ENCODE data around the gene GYS2. TPM values are rescaled to one million over a fixed set of nuclear protein-coding genes. Genes with fewer than 3 reads are reported as not detected.
"Not testable (repeated sequence)": the region's sequence is repeated elsewhere in the genome, so short reads cannot be mapped to it uniquely, and the experiment has no call there.

GYS2 gene
- total RNA-seq: 0.16 TPM

DNA sequence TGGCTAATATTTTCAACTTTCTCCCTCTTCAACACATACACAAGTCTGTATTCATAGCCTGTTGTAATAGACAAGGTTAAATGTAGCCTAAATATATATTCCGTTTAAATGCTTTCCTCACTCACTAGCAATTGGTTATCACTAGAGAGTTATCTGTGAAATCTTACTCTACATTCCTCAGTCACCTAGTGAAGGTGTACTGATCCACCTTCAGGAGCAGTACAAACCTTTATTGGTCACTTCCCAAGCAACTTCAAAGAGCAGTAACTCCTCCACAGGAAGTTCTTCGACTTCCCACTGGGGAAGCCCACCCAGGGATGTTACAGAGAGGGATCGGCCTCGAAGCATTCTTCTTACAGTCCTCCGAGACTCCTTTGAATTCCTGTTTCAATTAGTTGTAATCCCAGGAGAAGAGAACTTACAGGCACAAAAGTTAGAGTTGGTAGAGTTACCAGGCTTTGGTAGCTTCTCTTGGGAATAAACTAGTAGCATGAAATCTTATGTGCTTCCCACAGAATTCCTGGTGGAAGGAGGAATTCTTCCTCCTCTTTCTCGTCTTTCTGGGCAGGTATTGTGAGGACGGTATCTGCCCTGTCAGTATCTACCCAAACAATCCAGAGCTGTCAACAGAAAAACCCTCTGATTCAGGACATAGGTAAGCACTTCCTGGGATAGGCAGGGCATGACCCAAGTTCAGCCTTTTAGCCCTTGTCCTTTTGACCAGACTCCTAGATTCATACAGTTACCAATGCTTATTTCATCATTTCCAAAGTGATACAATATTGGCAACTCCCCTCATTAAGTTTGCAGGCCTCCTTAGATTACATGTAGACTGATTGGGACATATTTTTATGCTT is at the start of gene GYS2:
Gene GYS2 (minus strand): TSS at position 603 of the 857 bp plus-strand sequence. CDS start 255 bp downstream, at position 348.
- no peak for DNase-seq (ENCODE audit: low spot score)

DNA sequence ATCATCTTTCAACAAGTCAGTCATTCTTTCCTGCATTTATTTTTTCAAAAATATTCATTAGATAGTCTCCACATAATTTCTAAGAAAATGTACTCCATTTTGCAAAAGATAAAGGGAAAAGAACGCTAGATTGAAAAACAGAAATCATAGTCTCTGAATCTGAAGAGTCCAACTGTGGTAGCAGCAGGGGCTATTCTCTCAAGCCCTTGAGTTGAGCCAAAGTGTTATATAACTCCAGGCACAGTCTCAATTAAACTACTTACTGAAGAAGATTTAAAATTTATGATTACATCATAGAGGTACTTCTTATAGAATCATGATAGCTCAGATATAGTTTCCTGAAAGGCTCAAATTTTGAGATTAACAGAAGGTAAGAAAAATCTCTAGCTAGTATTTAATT is 47.2 kb upstream of the GYS2 start:
- DNase-seq (ENCODE audit: low spot score): no peak

DNA sequence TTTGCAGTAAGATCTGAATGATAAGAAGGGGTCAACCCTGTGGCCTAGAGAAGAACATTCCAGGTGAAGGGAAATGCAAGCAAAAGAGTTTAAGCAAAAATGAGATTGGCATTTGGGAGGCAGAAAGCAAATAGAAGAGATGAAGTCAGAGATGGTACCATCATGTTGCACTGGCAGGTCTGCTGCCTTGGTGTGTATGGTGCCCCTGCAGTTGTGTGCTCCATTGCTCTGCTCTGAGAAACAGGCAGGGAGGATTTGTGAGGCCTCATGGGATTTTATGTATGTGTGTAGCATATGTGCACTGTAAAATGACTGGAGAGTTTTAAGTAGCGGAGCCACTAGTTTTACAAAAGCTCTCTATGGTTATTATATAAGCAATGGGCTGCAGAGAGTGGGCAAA is 46.4 kb upstream of the GYS2 start:
- no peak for DNase-seq (ENCODE audit: low spot score)

DNA sequence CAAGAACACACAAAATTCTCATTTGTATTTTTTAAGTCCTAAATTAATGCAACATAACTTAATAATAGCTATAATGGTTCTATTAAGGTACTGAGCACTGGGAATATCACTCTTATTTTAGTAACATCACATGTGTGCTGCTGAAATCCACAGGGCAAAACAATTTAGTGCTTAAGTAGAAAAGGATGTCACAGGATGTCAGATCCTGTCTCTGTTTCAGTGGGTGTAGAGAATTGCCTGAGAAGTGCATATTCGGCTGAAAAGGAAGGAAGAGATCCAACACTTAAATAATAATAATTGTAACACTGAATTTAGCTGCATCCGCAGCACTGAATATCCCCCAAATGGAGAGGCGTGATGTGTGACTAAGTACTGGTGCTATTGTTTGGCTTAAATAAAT is 44.4 kb upstream of the GYS2 start:
- DNase-seq (ENCODE audit: low spot score): no peak

DNA sequence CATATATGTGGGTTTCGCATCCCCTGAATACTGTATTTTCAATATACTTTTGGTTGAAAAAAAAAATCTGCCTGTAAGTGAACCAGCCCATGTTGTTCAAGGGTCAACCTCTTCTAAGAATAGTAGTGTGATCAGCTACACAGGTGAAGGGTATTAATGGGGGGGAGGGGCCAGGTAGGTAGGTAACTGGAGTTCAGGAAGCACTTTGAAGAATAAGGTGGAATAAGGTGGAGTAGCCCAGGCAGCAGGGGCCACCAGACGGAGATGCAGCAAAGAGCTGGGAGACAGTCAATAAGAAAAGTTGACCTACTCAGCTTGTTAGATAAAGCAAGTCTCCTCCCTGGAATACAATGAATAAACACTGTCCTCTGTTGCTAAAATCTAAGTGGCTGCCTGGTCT is 43.7 kb upstream of the GYS2 start:
- no peak for DNase-seq (ENCODE audit: low spot score)

DNA sequence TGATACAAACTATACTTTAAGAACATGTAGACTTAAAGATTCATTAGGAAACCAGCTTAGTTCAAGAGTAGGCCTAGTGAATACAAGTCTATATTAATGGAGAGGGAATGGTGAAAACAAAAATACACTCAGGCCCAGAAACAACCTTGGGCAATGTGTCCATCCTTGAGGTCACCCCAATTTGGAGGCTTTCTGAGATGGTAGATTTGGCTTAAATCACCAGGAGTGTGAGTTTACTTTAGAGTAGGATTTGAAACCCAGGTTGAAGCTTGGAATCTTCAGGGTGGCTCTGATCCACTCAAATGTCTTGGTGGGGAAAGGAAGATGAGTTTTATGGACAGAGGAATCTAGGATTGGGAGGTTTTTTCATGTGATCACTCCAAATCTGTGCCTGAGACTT is 42.5 kb upstream of the GYS2 start:
- DNase-seq (ENCODE audit: low spot score): no peak

DNA sequence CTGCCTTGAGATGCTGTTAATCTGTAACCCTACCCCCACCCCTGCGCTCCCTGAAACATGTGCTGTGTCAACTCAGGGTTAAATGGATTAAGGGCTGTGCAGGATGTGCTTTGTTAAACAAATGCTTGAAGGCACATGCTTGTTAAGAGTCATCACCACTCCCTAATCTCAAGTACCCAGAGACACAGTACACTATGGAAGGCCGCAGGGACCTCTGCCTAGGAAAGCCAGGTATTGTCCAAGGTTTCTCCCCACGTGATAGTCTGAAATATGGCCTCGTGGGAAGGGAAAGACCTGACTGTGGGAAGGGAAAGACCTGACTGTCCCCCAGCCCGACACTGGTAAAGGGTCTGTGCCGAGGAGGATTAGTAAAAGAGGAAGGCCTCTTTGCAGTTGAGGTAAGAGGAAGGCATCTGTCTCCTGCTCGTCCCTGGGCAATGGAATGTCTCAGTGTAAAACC is 40.4 kb upstream of the GYS2 start:
- not testable (repeated sequence) for DNase-seq (ENCODE audit: low spot score)

DNA sequence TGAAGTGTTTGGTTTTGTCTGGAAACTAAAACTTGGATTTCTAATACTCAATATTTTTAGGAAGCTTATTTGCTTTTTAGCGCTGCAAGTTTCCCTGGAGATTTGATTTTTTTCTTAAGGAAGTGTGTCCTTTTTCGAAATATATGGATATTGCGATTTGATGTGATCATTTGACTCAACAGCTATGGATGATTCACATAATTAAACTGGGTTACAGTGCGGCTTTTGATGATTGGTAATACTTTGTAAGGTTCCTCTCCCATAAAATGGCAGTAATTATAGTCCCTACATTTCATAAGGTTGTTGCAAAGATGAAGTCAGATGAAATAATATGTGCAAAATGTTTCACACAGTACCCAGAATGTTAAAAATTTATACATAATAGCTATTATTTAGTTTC is 39.9 kb upstream of the GYS2 start:
- DNase-seq (ENCODE audit: low spot score): no peak

DNA sequence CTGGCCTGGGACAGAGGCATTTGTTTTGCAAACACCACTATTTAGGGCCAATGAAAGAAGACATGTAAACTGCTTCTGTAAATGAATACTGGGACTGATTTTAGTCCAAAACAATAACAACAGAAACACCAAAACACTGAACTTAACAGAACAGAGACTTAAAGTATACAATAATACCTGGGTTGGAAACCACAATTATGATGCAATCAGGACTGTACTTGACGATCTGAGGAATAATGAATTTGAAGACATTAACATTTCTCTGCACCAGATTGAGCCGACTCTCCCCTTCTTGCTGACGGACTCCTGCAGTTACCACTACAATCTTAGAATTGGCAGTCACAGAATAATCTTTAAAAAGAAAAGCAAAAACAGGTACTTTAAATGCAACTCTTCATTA is 39.1 kb upstream of the GYS2 start:
- no peak for DNase-seq (ENCODE audit: low spot score)

DNA sequence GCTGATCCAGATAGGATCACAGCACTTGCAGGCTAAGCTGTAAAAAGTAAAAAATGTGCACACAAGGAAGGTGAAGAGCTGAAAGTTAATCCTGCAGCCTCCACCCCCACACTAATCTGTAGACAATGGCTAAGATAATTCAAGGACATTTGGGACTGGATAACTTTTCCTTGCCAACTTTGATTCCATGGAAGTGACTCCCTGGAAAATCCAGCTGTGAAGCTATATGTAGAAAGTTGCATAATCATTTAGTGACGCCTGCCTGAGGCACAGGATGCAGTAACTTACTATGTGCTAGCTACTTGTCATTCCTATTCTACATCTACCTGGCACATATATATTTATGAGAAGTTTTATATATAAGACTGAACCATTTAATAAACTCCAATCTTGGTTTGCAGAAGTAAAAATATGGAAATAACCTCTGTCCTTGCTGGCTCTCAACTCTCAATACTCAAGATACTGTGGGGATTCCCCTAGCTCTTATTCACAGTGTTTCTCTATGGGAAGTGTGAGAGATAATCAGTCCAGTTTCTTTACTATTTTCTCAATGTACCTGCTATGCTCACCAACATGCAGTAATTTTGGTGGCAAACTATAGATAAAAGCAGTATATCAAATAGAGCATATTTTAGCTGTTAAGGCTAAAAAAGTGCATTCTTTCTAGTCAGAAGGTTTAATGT is 38.2 kb upstream of the GYS2 start:
- DNase-seq (ENCODE audit: low spot score): no peak

DNA sequence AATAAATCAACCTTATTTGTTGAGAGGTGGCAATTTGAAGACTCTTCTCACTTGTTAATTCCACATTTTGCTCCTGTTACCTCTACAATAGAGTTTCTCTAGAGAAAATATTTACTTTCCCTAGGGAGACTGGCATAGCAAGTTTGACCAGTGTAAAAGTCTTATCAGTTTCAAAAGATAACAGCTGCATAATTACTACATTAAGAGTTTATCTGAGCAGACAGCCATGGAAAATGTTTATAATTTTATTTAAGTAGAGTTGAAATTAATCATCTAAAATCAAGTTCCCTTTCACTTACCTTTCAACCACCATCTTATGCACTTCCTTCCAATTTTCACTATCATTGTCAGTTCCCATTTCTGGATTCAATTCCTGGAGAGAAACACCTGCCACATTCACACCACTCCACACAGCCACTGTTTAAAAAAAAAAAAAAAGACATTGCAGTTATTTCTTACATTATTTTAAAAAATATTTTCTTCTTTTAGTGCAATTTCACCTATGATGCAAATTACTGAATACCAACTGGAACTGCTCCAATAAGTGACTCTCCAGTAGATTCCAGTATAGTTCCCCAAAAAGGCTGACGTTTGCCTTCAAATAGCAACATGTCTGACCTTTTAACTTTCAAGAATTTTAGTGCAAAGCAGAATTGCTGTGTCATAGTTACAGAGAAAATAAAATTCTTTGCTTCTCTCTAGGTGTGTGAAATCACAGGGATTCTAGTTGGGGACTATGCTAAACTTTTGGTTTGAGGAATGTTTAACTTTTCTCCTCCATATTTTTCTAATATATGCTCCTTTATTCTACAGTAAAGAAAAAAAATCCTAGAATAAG is 33.6 kb upstream of the GYS2 start:
- DNase-seq (ENCODE audit: low spot score): no peak

DNA sequence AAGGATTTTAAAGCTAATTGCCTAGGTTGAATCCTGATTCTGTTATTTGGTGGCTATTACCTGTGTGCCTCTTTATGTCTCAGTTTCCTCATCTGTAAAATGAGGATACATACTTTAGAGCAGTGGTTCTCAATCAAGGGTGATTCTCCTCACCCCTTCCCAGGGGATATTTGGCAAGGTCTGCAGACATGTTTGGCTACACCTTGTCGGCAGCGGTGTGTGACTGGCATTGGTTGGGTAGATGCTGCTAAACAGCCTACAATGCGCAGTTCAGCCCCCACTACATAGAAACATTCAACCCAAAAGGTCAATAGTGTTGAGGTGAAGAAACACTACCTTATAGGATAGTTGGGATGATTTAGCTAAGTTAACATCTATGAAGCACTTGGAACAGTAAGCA is 29.6 kb upstream of the GYS2 start:
- no peak for DNase-seq (ENCODE audit: low spot score)

DNA sequence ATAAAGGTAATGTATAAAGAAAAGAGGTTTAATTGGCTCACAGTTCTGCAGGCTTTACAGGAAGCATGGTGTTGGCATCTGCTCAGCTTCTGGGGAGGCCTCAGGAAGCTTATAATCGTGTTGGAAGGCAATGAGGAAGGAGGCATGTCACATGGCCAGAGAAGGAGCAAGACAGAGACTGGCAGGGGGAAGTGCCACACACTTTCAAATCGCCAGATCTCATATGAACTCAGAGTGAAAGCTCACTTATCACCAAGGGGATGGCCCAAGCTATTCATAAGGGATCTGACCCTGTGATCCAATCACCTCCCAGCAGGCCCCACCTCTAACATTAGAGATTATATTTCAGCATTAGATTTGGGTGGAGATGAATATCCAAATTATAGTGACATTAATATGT is 26.7 kb upstream of the GYS2 start:
- DNase-seq (ENCODE audit: low spot score): no peak

DNA sequence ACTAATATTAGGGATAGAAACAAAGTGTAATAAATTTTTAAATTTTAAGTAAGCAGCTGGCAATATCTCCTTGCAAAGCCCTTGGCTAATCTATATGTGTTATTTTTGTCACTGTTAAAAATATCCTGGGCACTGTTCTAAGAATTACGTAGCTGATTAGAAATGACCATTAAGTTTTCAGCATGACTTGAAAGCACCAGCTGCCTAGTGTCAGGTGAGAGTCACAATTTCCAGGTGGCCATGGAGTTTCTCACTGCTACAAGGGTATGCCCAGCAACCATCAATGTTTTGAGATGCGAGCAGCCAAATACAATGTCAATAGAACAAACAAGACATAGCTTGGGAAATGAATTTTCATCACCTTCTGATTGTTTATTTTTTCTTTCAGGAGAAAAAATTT is 23.3 kb upstream of the GYS2 start:
- DNase-seq (ENCODE audit: low spot score): no peak

DNA sequence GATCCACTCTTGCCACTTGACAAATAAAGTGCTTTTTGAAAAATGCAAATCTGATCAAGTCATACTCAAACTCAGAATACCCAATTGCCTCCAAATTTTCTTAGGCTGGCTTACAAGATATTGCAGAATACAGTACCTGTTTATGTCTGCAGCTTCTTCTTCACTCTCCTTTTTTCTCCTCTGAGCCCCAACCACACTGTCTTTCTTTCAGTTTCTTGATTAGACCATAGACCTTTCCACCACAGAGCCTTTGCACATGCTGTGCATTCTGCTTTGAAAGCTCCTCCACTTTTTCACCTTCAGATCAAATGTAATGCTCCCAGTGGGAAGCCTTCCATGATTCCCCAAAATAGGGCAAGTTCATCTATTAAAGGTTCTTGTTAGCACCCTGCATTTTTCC is 13.9 kb upstream of the GYS2 start:
- no peak for DNase-seq (ENCODE audit: low spot score)

DNA sequence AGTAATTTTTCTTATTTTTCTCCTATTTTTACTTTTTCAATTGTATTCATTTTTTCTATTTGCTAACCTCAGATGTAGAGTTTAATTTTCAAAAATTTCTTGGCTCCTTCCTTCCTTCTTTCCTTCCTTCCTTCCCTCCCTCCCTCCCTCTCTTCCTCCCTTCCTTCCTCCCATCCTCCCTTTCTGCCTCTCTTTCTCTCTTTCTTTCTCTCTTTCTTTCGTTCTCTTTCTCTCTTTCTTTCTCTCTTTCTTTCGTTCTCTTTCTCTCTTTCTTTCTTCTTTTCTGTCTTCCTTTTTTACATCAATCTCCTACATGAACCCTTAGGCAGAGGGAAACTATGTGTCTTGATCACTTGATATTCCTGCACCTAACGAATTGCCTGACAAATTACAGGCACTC is 12.4 kb upstream of the GYS2 start:
- DNase-seq (ENCODE audit: low spot score): no peak

DNA sequence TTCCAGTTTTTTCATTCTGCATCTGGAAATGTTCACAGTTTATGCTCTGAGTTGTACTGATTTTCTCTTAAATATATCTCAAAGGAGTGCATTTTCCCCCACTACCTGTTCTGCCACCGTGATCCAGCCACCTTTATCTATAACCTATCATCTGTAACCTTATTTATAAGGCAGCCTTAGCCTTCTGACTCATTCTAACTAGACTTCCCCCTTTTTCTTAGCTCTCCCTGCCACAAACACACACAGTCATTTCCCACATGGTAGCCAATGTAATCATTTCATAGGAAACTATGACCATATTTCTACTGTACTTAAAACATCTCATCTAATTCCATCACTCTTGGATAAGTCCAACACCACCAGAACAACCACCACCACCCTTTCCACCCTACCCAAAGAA is 10.8 kb upstream of the GYS2 start:
- DNase-seq (ENCODE audit: low spot score): no peak

DNA sequence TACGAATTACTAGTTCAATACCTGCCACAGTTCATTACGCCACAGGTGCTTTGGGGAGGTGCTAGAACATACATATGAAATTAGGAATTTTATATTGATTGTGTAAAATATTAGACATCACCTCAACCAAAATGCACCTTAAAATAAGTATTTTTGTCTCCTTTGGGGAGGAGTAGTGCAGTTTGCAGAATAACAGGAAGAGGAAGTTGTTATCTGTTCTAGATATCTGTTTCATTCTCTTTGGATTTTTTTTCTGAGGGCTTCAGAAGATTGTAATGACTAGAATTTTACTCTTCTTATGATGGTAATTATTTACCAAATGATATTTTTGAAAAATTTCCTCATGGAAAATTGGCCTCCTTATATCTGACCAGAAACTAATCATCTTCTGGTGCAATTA is 9.9 kb upstream of the GYS2 start:
- DNase-seq (ENCODE audit: low spot score): no peak

DNA sequence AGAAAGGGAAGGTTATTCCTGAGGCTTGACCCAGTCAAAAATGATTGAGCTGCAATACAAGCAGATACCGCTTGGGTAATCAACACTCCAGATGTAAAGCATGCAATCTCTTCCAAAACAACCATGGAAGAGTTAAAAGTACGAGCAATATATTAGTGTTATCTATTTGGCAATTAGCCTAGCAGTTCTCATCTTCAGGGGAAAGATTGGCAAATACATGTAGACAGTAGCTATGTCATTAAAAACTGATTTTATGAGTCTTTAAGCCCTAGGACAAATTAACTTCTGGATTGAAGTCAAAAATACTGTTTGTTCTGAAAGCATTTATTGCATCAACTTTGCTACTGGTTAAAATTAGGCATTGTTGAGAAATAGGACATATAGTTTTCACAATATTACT is 9.3 kb upstream of the GYS2 start:
- no peak for DNase-seq (ENCODE audit: low spot score)

DNA sequence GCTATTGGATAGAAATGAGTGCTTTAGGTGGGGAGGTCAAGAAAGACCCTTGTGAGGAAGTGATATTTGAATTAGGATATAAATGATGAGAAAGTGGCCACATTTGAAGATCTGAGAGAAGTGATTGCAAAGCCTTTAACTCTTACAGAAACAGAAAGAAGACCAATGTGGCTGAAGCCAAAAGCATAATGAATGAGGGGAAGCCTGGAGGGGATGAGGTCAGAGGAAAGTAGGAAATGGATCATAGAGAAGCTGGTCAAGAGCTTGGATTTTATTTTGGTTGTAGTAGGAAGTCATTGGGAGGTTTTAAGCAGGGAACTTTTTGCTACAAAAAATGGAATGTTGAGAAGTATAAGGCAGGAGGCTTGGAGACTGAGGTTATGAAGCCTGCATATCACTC is 3.5 kb upstream of the GYS2 start:
- DNase-seq (ENCODE audit: low spot score): no peak

DNA sequence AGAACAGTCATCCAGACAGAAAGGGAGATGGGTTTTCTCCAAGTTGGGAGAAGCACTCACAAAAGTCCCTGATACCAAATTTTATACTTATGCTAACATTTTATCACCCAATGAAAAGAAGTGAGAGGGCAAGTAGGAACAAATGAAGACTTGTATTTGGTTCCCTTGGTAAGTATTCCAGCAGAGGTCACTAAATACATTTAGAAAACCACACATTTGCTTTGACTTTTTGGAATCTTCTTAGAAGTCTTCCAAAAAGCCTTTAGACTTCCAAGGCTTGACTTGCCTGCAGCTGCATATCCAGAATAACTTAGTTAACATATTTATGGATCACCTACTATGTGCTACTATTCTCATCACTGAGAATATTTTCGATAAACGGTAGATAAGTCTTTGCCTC is 3.1 kb upstream of the GYS2 start:
- no peak for DNase-seq (ENCODE audit: low spot score)

DNA sequence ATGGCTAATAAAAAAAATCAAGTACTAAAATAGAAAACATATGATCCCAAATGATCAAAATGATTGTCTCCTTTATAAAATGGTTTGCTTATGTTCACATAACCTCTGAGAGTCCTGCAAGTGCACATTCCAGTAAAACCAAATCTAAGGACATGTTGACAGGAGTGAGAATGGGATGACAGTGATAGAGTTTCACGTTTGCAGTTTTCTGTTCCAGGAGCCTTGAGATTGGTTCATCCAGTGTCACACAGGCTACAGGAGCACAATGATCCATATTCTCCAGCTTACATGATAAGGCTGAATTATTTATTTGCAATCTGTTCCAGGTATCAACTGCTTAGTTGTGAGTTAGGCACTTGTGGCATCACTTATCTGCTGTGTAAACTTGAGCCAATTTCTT is 1.5 kb upstream of the GYS2 start:
- DNase-seq (ENCODE audit: low spot score): no peak

DNA sequence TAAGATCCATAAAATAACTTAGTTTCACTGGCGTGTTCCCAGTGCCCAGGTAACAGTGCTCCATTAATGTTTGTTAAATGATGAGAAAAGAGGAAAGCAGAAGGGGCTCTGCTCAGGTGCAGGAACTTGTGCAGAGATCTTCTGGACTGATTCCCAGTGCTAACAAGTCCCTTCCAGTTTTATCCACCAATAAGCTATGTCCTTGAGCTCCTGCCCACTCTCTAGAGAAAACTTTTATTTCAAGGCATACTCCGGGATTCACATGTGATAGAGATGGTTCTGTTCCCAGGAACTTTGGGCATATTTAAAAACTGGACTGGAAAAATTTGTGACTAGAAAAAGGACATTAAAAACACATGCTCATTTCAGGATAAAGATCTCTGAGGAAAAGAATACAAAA is 1.9 kb downstream of the GYS2 start:
- no peak for DNase-seq (ENCODE audit: low spot score)
